Effector CD4-positive, alpha-beta T cell (primary cell): ENCODE data around the gene DDC.
"Not testable (repeated sequence)": the region's sequence is repeated elsewhere in the genome, so short reads cannot be mapped to it uniquely, and the experiment has no call there.

Experiments used
- DNase-seq: peaks from one replicate; pipeline ENCODE4 v3.0.0-alpha.2; 2020

Gene DDC

GRCh38 chr7:50589364-50589763 is 24.2 kb upstream of the DDC start:
- DNase-seq = no peak

- no peak for DNase-seq
Measured at GRCh38 chr7:50588937-50589336, 23.7 kb upstream of the DDC start.

GRCh38 chr7:50587737-50588136 is 22.5 kb upstream of the DDC start:
- DNase-seq = no peak

GRCh38 chr7:50584793-50585408 is 19.7 kb upstream of the DDC start:
- DNase-seq = no peak

GRCh38 chr7:50584386-50584785 is 19.2 kb upstream of the DDC start:
- no peak for DNase-seq

GRCh38 chr7:50583295-50583694 is 18.1 kb upstream of the DDC start:
- not testable (repeated sequence) for DNase-seq

- not testable (repeated sequence) for DNase-seq
Measured at GRCh38 chr7:50582271-50582670, 17.1 kb upstream of the DDC start.

GRCh38 chr7:50580666-50581065 is 15.5 kb upstream of the DDC start:
- not testable (repeated sequence) for DNase-seq

GRCh38 chr7:50580057-50580456 is 14.9 kb upstream of the DDC start:
- no peak for DNase-seq

- not testable (repeated sequence) for DNase-seq
Measured at GRCh38 chr7:50578105-50578504, 12.9 kb upstream of the DDC start.

- no peak for DNase-seq
Measured at GRCh38 chr7:50577569-50577968, 12.4 kb upstream of the DDC start.

- not testable (repeated sequence) for DNase-seq
Measured at GRCh38 chr7:50576388-50576787, 11.2 kb upstream of the DDC start.

GRCh38 chr7:50567715-50568261 is 2.6 kb upstream of the DDC start:
- no peak for DNase-seq

- no peak for DNase-seq
Measured at GRCh38 chr7:50565977-50566376, 772 bp upstream of the DDC start.

GRCh38 chr7:50565559-50565916 is 333 bp upstream of the DDC start:
- no peak for DNase-seq

- DNase-seq = no peak
Measured at GRCh38 chr7:50564171-50564570, 1.0 kb downstream of the DDC start.

- no peak for DNase-seq
Measured at GRCh38 chr7:50562136-50562535, 3.1 kb downstream of the DDC start.

GRCh38 chr7:50560865-50561351 is 4.3 kb downstream of the DDC start:
- DNase-seq = no peak

- no peak for DNase-seq
Measured at GRCh38 chr7:50559881-50560280, 5.3 kb downstream of the DDC start.

GRCh38 chr7:50558294-50559053 is 6.7 kb downstream of the DDC start:
- no peak for DNase-seq

GRCh38 chr7:50557099-50557498 is 8.1 kb downstream of the DDC start:
- no peak for DNase-seq

- DNase-seq = no peak
Measured at GRCh38 chr7:50556247-50556991, 8.8 kb downstream of the DDC start.

GRCh38 chr7:50555594-50556140 is 9.5 kb downstream of the DDC start:
- DNase-seq = no peak
